B cell (primary cell): Measurements from ENCODE around the gene NFKBIA. TPM values are rescaled to one million over a fixed set of nuclear protein-coding genes. Genes with fewer than 3 reads are reported as not detected.

Source experiments
- ATAC-seq: fragments of 200-7000 bp; cut with Tn5 transposase; one replicate; pipeline ENCODE4 v1.10.0; 2021; ENCODE audit warnings: low read depth, mild to moderate bottlenecking, moderate number of reproducible peaks, moderate library complexity
- CTCF ChIA-PET: fragments of 350-600 bp; sonication (Branson Sonifier 250); formaldehyde crosslinking; loops from one replicate; lab custom pipeline; 2021; ENCODE audit warnings: antibody characterized with exemption, inconsistent platforms; lab: Charles Lee
- POLR2A ChIA-PET: fragments of 350-600 bp; sonication (Branson Sonifier 250); formaldehyde crosslinking; loops from one replicate; lab custom pipeline; 2021; ENCODE audit warnings: antibody characterized with exemption; lab: Charles Lee
- DNase-seq: peaks from one replicate; pipeline ENCODE4 v3.0.0; 2013
- H2AFZ ChIP-seq: 2 replicates; pipeline ENCODE4 v1.6.1; 2012; ENCODE audit warnings: mild to moderate bottlenecking, low read depth, low read length; ENCODE audit not compliant: insufficient read depth, poor library complexity, severe bottlenecking
- H3K27ac ChIP-seq, 2 donors: 1 replicate in 1 of 2; 2 replicates in 1 of 2; pipeline ENCODE4 v1.5.1; 2012 to 2013; ENCODE audit warnings: low read length in 2 of 2, mild to moderate bottlenecking in 2 of 2, moderate library complexity in 1 of 2
- H3K27me3 ChIP-seq, 4 experiments: fragments of 200-600 bp in 1 of 4; sonication (generic) in 1 of 4; replicated peaks in 1 of 4; 1 replicate in 2 of 4; 2 replicates in 2 of 4; pipeline versions ENCODE4 v1.6.1 to v1.7.0; 2013 to 2016; ENCODE audit warnings: low read length in 3 of 4, mild to moderate bottlenecking in 2 of 4, mixed read lengths in 1 of 4, moderate library complexity in 1 of 4; ENCODE audit not compliant: insufficient read depth in 4 of 4, control insufficient read depth in 3 of 4; ENCODE audit errors: control extremely low read depth in 1 of 4
- H3K36me3 ChIP-seq, 2 experiments: replicated peaks in 1 of 2; 1 replicate in 1 of 2; 2 replicates in 1 of 2; pipeline versions ENCODE4 v1.6.1 to v1.7.1; 2013; ENCODE audit warnings: low read length in 1 of 2; ENCODE audit not compliant: insufficient read depth in 2 of 2, control insufficient read depth in 1 of 2; ENCODE audit errors: control extremely low read depth in 1 of 2, extremely low read depth in 1 of 2
- H3K4me1 ChIP-seq, 2 donors: fragments of 200-600 bp in 1 of 2; sonication (generic) in 1 of 2; 1 replicate in 1 of 2; 2 replicates in 1 of 2; pipeline versions ENCODE4 v1.5.1 to v1.6.1; 2013 to 2017; ENCODE audit warnings: low read length in 2 of 2; ENCODE audit not compliant: control insufficient read depth in 2 of 2, insufficient read depth in 2 of 2
- H3K4me2 ChIP-seq: replicated peaks from 2 replicates; pipeline ENCODE3; 2012; ENCODE audit warnings: mild to moderate bottlenecking, low read depth, low read length; ENCODE audit not compliant: poor library complexity, severe bottlenecking
- H3K4me3 ChIP-seq, 5 experiments: fragments of 200-600 bp in 1 of 5; sonication (generic) in 1 of 5; 1 replicate in 3 of 5; 2 replicates in 2 of 5; pipeline versions ENCODE4 v1.5.1 to v1.7.0; 2011 to 2016; ENCODE audit warnings: low read length in 4 of 5, mild to moderate bottlenecking in 4 of 5, low read depth in 2 of 5, control low read depth in 1 of 5, moderate library complexity in 1 of 5; ENCODE audit not compliant: insufficient read depth in 1 of 5; ENCODE audit errors: control extremely low read depth in 1 of 5, extremely low read depth in 1 of 5
- H3K79me2 ChIP-seq: fragments of 200-600 bp; sonication (generic); one replicate; pipeline ENCODE4 v1.6.0; 2016; ENCODE audit warnings: low read length; ENCODE audit not compliant: control insufficient read depth, insufficient read depth
- H3K9ac ChIP-seq: fragments of 200-600 bp; sonication (generic); 2 replicates; pipeline ENCODE4 v1.6.1; 2017; ENCODE audit warnings: mild to moderate bottlenecking, low read length, moderate library complexity
- H3K9me3 ChIP-seq, 3 donors: one replicate each; pipeline versions ENCODE4 v1.6.1 to v1.7.1; 2013; ENCODE audit warnings: low read length in 2 of 3; ENCODE audit not compliant: control insufficient read depth in 2 of 3, insufficient read depth in 1 of 3; ENCODE audit errors: control extremely low read depth in 1 of 3
- H4K20me1 ChIP-seq: 2 replicates; pipeline ENCODE4 v1.6.0; 2012; ENCODE audit warnings: mild to moderate bottlenecking, low read length; ENCODE audit not compliant: insufficient read depth, control insufficient read depth, poor library complexity, severe bottlenecking
- H3K27ac Mint-ChIP-seq: one replicate; pipeline ENCODE4 v1.8.0; 2021; ENCODE audit warnings: mixed read lengths
- H3K27me3 Mint-ChIP-seq: one replicate; pipeline ENCODE4 v1.8.0; 2021; ENCODE audit warnings: mixed read lengths
- H3K4me1 Mint-ChIP-seq: one replicate; pipeline ENCODE4 v1.8.0; 2021; ENCODE audit warnings: mixed read lengths
- H3K4me3 Mint-ChIP-seq: one replicate; pipeline ENCODE4 v1.8.0; 2021; ENCODE audit warnings: mixed read lengths
- H3K9me3 Mint-ChIP-seq: one replicate; pipeline ENCODE4 v1.8.0; 2022; ENCODE audit warnings: mixed read lengths; ENCODE audit not compliant: insufficient read depth
- CTCF ChIP-seq: fragments of 200-600 bp; IDR thresholded peaks from one replicate; pipeline ENCODE4 v1.8.0; 2022; ENCODE audit warnings: antibody characterized with exemption, mild to moderate bottlenecking
- EZH2 ChIP-seq: IDR thresholded peaks from 2 replicates; pipeline ENCODE4 v1.6.1; 2012; ENCODE audit warnings: borderline replicate concordance, low read depth, mild to moderate bottlenecking, moderate library complexity, low read length; ENCODE audit not compliant: insufficient read depth, poor library complexity, severe bottlenecking
- WGBS: methylation state at CpG from one replicate; pipeline ENCODE4 v1.1.5; 2013; ENCODE audit warnings: missing lambda C conversion rate; ENCODE audit not compliant: insufficient coverage; 5-methylcytosine and 5-hydroxymethylcytosine counted together
- intact Hi-C: fragments of 100-400 bp; cut with micrococcal nuclease; formaldehyde crosslinking; loops from one replicate; pipeline ENCODE4 v1.10.0; 2022
- polyA plus RNA-seq: library from polyadenylated mRNA; depleted of rRNA; stranded (reverse); fragments of >200 nt; gene quantifications from 2 replicates; pipeline ENCODE4 v1.2.3, GENCODE V29; 2012
- total RNA-seq, 2 donors: library from RNA; stranded (reverse); fragments of 120-200 nt in 1 of 2; gene quantifications; 1 replicate in 1 of 2; 2 replicates in 1 of 2; pipeline versions ENCODE4 v1.2.3 to v1.2.4, GENCODE V29; 2013 to 2022

NFKBIA gene
- total and polyA plus RNA-seq, 2 donors (not counting 1 experiment from before 2014, with no cell fraction given): 308 to 3,195 TPM

GRCh38 chr14:35425850-35426249 is 21.3 kb upstream of the NFKBIA start:
- Mint-ChIP-seq H3K27ac (no peak overlapping the region), H3K4me1 (peaks cover 5% of the 10 kb centered on the region), H3K9me3 (no peaks in the 10 kb centered on the region), H3K27me3 (no peaks in the 10 kb centered on the region), H3K4me3 (no peak overlapping the region)
- H2AFZ ChIP-seq: no peak overlapping the region
- DNase-seq: no peak
- H3K4me2 ChIP-seq: no peak overlapping the region
- no peaks in the 10 kb centered on the region for H3K27me3 ChIP-seq
- WGBS: no CpG with 5 or more reads among the region's 2 CpGs
- no peaks in the 10 kb centered on the region for H3K4me1 ChIP-seq
- TF ChIP-seq EZH2 (no peak), CTCF (no peak)
- ATAC-seq: no peak
- peaks cover 0 to 5% (median 0%) of the 10 kb centered on the region in 3 donors for H3K9me3 ChIP-seq
- H3K9ac ChIP-seq: no peak overlapping the region
- no peaks in the 10 kb centered on the region for H3K79me2 ChIP-seq
- ChIA-PET CTCF (interaction anchor here (1.1 to 19.8 kb wide), 2 partner anchors 272 to 285 kb away, joined by 3 to 512 read pairs; no protein-coding TSS in a partner anchor), POLR2A (no interaction called here)
- intact Hi-C loops: no loop called here
- H3K36me3 ChIP-seq: no peaks in the 10 kb centered on the region
- H3K4me3 ChIP-seq: no peak overlapping the region
- H4K20me1 ChIP-seq: no peaks in the 10 kb centered on the region
- H3K27ac ChIP-seq: no peak overlapping the region

DNA sequence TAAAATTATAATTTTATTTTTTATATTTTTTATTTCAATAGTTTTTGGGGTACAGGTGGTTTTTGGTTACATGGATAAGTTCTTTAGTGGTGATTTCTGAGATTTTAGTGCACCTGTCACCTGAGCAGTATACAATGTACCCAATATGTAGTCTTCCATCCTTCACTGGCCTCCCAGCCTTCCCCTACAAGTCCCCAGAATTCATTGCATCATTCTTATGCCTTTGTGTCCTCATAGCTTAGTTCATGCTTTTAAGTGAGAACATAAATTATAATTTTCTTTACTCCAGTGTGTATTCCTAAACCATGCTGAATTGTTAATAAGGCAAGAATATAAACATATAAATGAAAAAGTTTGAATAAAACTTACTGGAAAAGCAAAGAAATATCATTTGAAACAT is 19.1 kb upstream of the NFKBIA start:
- H3K9me3 ChIP-seq: peaks cover 0 to 5% (median 0%) of the 10 kb centered on the region in 3 donors
- Mint-ChIP-seq H3K9me3 (no peaks in the 10 kb centered on the region), H3K4me3 (no peak overlapping the region), H3K27ac (no peak overlapping the region), H3K4me1 (peaks cover 3% of the 10 kb centered on the region), H3K27me3 (no peaks in the 10 kb centered on the region)
- no peak overlapping the region for H3K27ac ChIP-seq
- TF ChIP-seq CTCF (no peak), EZH2 (no peak)
- no peaks in the 10 kb centered on the region for H3K79me2 ChIP-seq
- DNase-seq: no peak
- intact Hi-C loops: loop anchor here (5.0 kb wide), 2 partner anchors 264 to 389 kb away; no protein-coding TSS in a partner anchor
- POLR2A ChIA-PET: no interaction called here
- CTCF ChIA-PET: interaction anchor here (0.7 to 19.8 kb wide), 4 partner anchors 11 to 1210 kb away, joined by 3 to 512 read pairs (median 12); no protein-coding TSS in a partner anchor
- H3K27me3 ChIP-seq: no peaks in the 10 kb centered on the region
- H3K4me3 ChIP-seq: no peak overlapping the region
- H4K20me1 ChIP-seq: no peaks in the 10 kb centered on the region
- H3K4me1 ChIP-seq: no peaks in the 10 kb centered on the region
- no peak for ATAC-seq
- no peaks in the 10 kb centered on the region for H3K36me3 ChIP-seq
- H3K9ac ChIP-seq: no peak overlapping the region
- H2AFZ ChIP-seq: no peak overlapping the region
- H3K4me2 ChIP-seq: no peak overlapping the region
